GM12873 (cell line): ENCODE data around the gene PLEKHG7.

Source experiments
- TF ChIP-seq, protein P1 (sequence below): IDR thresholded peaks from 2 replicates; pipeline ENCODE4 v1.5.1; 2012; ENCODE audit warnings: low read depth, mild to moderate bottlenecking, moderate library complexity, low read length, control low read depth; ENCODE audit not compliant: insufficient read depth; ENCODE audit errors: missing control alignments

Gene PLEKHG7

DNA sequence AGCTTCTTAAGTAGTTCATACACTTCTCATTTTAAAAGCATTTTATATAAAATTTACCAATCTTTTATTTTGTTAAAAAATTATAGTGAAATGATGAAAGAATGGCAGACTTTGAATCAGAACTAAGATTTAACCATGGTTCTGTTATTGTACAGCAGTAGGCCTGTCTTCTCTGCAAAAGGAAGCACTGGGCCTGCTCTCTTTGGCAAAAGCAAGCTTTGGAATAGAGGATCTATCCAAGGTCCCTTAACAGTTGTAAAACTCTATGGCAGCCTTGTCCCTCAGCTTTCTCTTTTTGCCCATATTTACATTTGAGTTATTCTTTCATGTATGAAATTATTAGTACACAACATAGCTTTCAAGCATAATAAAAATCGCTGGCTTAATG lies 82.8 kb downstream of the PLEKHG7 start:
- TF ChIP-seq, protein P1, sequence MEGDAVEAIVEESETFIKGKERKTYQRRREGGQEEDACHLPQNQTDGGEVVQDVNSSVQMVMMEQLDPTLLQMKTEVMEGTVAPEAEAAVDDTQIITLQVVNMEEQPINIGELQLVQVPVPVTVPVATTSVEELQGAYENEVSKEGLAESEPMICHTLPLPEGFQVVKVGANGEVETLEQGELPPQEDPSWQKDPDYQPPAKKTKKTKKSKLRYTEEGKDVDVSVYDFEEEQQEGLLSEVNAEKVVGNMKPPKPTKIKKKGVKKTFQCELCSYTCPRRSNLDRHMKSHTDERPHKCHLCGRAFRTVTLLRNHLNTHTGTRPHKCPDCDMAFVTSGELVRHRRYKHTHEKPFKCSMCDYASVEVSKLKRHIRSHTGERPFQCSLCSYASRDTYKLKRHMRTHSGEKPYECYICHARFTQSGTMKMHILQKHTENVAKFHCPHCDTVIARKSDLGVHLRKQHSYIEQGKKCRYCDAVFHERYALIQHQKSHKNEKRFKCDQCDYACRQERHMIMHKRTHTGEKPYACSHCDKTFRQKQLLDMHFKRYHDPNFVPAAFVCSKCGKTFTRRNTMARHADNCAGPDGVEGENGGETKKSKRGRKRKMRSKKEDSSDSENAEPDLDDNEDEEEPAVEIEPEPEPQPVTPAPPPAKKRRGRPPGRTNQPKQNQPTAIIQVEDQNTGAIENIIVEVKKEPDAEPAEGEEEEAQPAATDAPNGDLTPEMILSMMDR, result no peak

DNA sequence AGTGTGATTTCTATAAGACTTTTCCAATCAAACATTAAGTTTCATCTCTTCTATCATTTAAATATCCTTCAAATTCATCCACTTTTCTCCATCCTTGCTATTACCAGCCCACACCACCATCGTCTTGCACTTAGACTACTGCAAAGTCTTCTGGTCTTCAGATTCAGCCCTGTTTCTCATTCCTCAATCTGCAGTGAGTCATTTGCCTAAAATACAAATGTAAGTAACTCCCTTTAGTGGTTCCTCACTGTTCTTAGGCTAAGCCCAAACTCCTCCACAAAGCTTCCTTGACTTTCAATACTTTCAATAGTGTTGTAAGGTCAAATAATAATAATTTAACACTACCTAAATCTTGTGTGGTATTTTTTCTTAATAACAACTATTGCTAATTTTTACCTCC lies 83.3 kb downstream of the PLEKHG7 start:
- TF ChIP-seq, protein P1, result no peak

GRCh38 chr12:92794814-92795213 lies 92.0 kb downstream of the PLEKHG7 start:
- TF ChIP-seq, protein P1, result no peak

DNA sequence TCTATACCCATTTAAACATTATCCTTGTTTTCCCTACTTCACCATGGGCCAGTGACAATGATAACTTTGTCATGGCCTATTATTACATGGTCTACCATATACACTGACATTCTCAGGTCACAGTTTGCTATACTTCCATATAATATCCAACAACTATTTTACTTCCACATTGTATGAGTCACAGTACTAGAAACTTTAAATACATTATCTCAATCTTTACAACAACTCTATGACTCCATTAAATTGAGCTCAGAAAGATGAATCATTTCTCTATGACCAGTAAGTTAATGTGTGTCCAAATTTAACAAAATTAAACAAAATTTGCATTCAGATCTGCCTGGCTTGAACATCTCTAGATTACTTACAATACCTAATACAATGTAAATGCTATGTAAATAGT lies 93.9 kb downstream of the PLEKHG7 start:
- TF ChIP-seq, protein P1, result no peak

GRCh38 chr12:92802906-92803305 lies 100.1 kb downstream of the PLEKHG7 start:
- TF ChIP-seq, protein P1, result no peak

DNA sequence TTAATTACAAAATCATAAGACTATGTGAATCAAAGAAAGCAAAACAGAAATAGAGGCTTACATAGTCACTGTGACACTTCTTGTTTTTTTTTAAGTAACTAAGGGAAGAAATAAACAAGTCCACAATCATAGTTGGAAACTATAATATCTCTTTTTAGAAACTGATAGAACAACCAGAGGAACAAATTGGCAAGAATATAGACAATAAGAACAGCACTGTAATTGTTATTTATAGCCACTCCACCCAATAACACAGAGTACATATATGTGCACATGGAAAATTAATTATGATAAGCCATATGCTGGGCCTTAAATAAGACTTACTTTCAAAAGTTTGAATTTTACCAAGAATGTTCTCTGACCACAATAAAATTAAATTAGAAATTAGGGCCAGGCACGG lies 101.1 kb downstream of the PLEKHG7 start:
- TF ChIP-seq, protein P1, result no peak

DNA sequence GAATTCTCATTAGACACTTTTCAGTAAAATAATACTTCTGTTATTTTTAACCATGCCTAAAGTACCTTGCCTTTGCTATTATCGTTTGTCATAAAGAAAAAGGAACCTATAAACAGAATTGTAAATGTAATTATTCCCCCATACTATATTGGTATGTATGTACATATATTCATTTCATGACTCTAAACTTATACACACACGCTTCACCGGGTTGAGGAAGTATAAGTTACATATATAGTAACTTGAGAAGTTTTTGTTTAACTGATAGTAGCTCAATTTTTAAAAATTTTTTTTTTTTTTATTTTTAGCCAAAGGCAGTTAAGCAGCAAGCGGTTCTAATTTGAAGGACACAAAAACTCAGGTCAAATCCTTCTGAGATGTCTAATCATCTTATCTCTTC lies 107.6 kb downstream of the PLEKHG7 start:
- TF ChIP-seq, protein P1, result no peak
